ENCODE data around the gene DYRK1A.

The DYRK1A gene

DNA sequence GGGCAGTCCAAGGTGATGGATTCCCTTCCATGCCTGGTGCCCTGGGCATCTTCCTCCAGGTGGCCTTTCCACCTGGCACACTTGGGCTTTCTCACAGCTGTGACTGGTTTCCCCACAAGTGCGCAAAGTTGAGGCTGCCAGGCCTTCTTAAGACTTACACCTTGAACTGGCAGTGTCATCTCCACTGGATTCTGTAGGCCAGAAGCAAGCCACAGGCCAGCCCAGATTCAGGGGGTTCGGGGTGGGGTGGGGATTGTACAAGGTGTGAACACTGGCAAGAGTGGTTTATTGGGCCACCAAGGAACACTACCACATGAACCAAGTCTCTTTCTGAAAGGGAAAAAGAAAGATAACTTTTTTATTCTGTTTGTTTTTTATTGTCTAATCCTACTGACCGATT lies 27.2 kb downstream of the DYRK1A start:
- no peak for DNase-seq (ENCODE audit: low read depth)
- H3K4me3 ChIP-seq (replicated peaks; ENCODE audit: low read depth, low read length) = no peak overlapping the region
- TF ChIP-seq, protein P1, sequence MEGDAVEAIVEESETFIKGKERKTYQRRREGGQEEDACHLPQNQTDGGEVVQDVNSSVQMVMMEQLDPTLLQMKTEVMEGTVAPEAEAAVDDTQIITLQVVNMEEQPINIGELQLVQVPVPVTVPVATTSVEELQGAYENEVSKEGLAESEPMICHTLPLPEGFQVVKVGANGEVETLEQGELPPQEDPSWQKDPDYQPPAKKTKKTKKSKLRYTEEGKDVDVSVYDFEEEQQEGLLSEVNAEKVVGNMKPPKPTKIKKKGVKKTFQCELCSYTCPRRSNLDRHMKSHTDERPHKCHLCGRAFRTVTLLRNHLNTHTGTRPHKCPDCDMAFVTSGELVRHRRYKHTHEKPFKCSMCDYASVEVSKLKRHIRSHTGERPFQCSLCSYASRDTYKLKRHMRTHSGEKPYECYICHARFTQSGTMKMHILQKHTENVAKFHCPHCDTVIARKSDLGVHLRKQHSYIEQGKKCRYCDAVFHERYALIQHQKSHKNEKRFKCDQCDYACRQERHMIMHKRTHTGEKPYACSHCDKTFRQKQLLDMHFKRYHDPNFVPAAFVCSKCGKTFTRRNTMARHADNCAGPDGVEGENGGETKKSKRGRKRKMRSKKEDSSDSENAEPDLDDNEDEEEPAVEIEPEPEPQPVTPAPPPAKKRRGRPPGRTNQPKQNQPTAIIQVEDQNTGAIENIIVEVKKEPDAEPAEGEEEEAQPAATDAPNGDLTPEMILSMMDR (IDR thresholded peaks at IDR 0.05; ENCODE audit: low read length, missing control alignments) = no peak

DNA sequence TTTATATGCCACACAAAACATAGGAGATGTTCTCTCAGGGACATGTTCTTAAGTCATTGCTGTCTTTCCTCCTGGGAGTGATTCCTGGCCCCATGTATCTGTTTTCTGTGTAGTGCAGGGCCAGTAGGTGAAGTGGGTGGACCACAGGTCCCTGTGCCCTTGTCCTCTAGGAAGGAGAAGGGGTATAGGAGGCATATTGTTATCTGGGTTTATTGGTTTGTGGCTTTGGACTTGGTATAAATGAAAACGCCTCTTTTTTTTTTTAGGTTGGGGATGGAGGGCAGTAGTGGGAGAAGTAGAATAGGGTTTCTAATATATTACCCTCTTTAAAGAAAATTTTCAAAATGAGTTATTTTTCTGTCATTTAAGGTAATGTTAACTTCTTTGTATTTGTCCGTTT lies 29.4 kb downstream of the DYRK1A start:
- no peak for DNase-seq (ENCODE audit: low read depth)
- TF ChIP-seq, protein P1 (IDR thresholded peaks at IDR 0.05; ENCODE audit: low read length, missing control alignments) = no peak
- H3K4me3 ChIP-seq (replicated peaks; ENCODE audit: low read depth, low read length) = no peak overlapping the region

- TF ChIP-seq, protein P1 (IDR thresholded peaks at IDR 0.05; ENCODE audit: low read length, missing control alignments) = no peak
- no peak for DNase-seq (ENCODE audit: low read depth)
- H3K4me3 ChIP-seq (replicated peaks; ENCODE audit: low read depth, low read length) = no peak overlapping the region
Measured at GRCh38 chr21:37396855-37397254, 30.3 kb downstream of the DYRK1A start.

- DNase-seq (ENCODE audit: low read depth) = no peak
- H3K4me3 ChIP-seq (replicated peaks; ENCODE audit: low read depth, low read length) = no peak overlapping the region
- TF ChIP-seq, protein P1 (IDR thresholded peaks at IDR 0.05; ENCODE audit: low read length, missing control alignments) = no peak
Measured at GRCh38 chr21:37398697-37399096, 32.1 kb downstream of the DYRK1A start.

DNA sequence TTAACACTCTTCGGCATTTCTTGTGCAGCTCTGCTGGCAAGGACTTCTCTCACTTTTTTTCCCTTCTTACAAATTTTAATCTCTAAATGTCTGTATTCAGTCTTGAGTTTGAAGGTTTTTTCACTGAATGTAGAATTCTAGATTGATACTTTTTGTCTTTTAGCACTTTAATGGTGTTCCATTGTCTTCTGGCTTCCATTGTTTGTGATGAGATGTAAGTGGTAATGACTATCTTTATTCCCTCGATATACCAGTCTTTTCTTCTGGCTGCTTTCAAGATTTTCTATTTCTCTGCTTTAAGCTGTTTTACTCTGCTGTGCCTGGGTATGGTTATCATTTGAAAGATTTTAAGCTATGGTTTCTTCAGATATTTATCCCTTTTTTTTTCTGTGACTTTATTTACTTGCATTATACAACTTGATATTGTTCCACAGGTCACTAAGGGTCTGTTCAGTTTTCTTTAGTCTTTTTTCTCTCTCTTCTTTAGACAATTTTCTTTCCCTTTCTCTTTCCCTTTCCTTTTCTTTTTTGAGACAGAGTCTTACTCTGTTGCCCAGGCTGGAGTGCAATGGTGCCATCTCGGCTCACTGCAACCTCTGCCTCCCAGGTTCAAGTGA lies 35.8 kb downstream of the DYRK1A start:
- DNase-seq (ENCODE audit: low read depth) = no peak
- TF ChIP-seq, protein P1 (IDR thresholded peaks at IDR 0.05; ENCODE audit: low read length, missing control alignments) = no peak
- no peak overlapping the region for H3K4me3 ChIP-seq (replicated peaks; ENCODE audit: low read depth, low read length)

GRCh38 chr21:37405629-37406028 lies 39.1 kb downstream of the DYRK1A start:
- TF ChIP-seq, protein P1 (IDR thresholded peaks at IDR 0.05; ENCODE audit: low read length, missing control alignments) = no peak
- DNase-seq (ENCODE audit: low read depth) = no peak
- no peak overlapping the region for H3K4me3 ChIP-seq (replicated peaks; ENCODE audit: low read depth, low read length)

GRCh38 chr21:37407719-37408420 lies 41.3 kb downstream of the DYRK1A start:
- DNase-seq (ENCODE audit: low read depth) = peak; percentile 42
- no peak overlapping the region for H3K4me3 ChIP-seq (replicated peaks; ENCODE audit: low read depth, low read length)
- TF ChIP-seq, protein P1 (IDR thresholded peaks at IDR 0.05; ENCODE audit: low read length, missing control alignments) = no peak
